Smooth muscle cell (in vitro differentiated cells): ENCODE data around the gene CAMTA1. TPM values are rescaled to one million over a fixed set of nuclear protein-coding genes. Genes with fewer than 3 reads are reported as not detected.

Experiments used
- DNase-seq: peaks from one replicate; lab custom pipeline; 2025; ENCODE audit not compliant: unreplicated experiment; lab: John Stamatoyannopoulos, UW
- H2AFZ ChIP-seq: fragments of 200-600 bp; sonication (generic); 2 replicates; pipeline ENCODE4 v1.6.0; 2016; ENCODE audit warnings: antibody characterized with exemption, low read depth, mild to moderate bottlenecking
- H3F3A ChIP-seq: fragments of 200-600 bp; sonication (generic); 2 replicates; pipeline ENCODE4 v1.6.0; 2017; ENCODE audit warnings: antibody characterized with exemption, low read depth
- H3K27ac ChIP-seq: fragments of 200-600 bp; sonication (generic); 2 replicates; pipeline ENCODE4 v1.5.1; 2016; ENCODE audit warnings: low read depth, mild to moderate bottlenecking
- H3K27me3 ChIP-seq: fragments of 200-600 bp; sonication (generic); 2 replicates; pipeline ENCODE4 v1.6.1; 2016; ENCODE audit warnings: low read depth, mild to moderate bottlenecking
- H3K36me3 ChIP-seq: fragments of 200-600 bp; sonication (generic); 2 replicates; pipeline ENCODE4 v1.5.1; 2016; ENCODE audit warnings: low read depth
- H3K4me1 ChIP-seq: fragments of 200-600 bp; sonication (generic); 2 replicates; pipeline ENCODE4 v1.5.1; 2016; ENCODE audit warnings: low read depth
- H3K4me2 ChIP-seq: fragments of 200-600 bp; sonication (generic); 2 replicates; pipeline ENCODE4 v1.6.0; 2016; ENCODE audit warnings: mild to moderate bottlenecking
- H3K4me3 ChIP-seq: fragments of 200-600 bp; sonication (generic); 2 replicates; pipeline ENCODE4 v1.5.1; 2016; ENCODE audit warnings: mild to moderate bottlenecking
- H3K79me2 ChIP-seq: fragments of 200-600 bp; sonication (generic); 2 replicates; pipeline ENCODE4 v1.6.0; 2016; ENCODE audit warnings: low read depth, mild to moderate bottlenecking
- H3K9ac ChIP-seq: fragments of 200-600 bp; sonication (generic); 2 replicates; pipeline ENCODE4 v1.6.0; 2016; ENCODE audit warnings: low read depth
- H3K9me3 ChIP-seq: fragments of 200-600 bp; sonication (generic); replicated peaks from 2 replicates; pipeline ENCODE4 v1.5.1; 2016; ENCODE audit warnings: low read depth
- H4K20me1 ChIP-seq: fragments of 200-600 bp; sonication (generic); 2 replicates; pipeline ENCODE4 v1.6.0; 2016; ENCODE audit warnings: low read depth
- CTCF ChIP-seq: fragments of 200-600 bp; sonication (generic); IDR thresholded peaks from 2 replicates; pipeline ENCODE4 v1.5.1; 2017; ENCODE audit warnings: borderline replicate concordance, mild to moderate bottlenecking, antibody characterized with exemption; ENCODE audit not compliant: insufficient read depth, poor library complexity, severe bottlenecking
- WGBS: methylation state at CpG from one replicate; pipeline ENCODE4 v1.1.7; 2016; ENCODE audit warnings: low lambda C conversion rate; 5-methylcytosine and 5-hydroxymethylcytosine counted together
- polyA plus RNA-seq: library from polyadenylated mRNA; unstranded; fragments of >200 nt; fragmentation: Nextera tagmentation; extraction: Ambion mirVana; gene quantifications from 2 replicates; pipeline ENCODE4 v1.2.1, GENCODE V29; 2016
- total RNA-seq: library from RNA; depleted of rRNA; stranded (reverse); fragments of >200 nt; gene quantifications from 2 replicates; pipeline ENCODE4 v1.2.3, GENCODE V29; 2014

CAMTA1 gene
- total and polyA plus RNA-seq, 2 experiments from 2014 or later, result 139 to 145 TPM

DNA sequence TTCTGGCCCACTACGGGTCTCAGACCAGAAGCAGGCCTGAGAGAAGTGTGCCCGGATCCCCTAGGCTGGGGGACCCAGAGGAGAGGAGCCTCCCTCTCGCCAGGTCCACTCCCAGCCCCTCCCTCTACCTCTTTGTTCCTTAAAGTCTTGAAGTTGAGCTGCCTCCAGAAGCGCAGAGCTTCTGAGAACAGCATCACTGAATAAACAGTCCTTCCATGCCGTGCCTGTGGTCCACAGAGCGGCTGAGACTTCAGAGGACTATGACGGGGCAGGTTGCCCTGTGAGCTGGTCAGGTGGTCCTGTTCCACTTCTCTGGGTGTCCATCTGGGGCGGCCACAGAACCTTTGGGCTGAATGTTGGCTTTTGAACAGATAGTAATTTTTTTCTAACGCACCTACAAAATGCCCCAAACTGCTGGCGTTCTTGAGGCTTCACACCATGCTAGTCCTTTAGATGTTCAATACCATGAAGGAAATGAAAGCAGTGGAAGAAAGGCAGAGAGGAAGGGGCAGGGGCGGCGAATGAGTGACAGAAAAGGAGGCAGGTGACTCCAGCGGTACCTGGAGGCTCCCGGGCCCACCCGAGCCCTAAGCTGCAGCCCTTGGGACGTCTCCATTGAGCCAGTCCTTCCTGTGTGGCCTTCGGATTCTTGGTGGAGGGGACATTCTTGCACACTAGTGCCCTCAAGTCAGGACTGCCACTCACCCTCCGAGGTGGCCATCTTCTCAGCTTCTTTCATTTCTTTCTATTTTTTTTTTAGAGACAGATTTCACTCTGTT, 746.5 kb downstream of the CAMTA1 start:
- Histone ChIP-seq H3K27me3 (no peaks in the 10 kb centered on the region), H3K27ac (no peak overlapping the region), H3F3A (no peaks in the 10 kb centered on the region), H4K20me1 (no peaks in the 10 kb centered on the region), H2AFZ (no peak overlapping the region), H3K4me1 (peaks cover 7% of the 10 kb centered on the region), H3K79me2 (no peaks in the 10 kb centered on the region), H3K36me3 (no peaks in the 10 kb centered on the region), H3K4me3 (no peak overlapping the region), H3K9me3 (no peaks in the 10 kb centered on the region), H3K9ac (no peak overlapping the region), H3K4me2 (no peak overlapping the region)
- no peak for DNase-seq
- TF ChIP-seq CTCF, result no peak
- WGBS, result 95% methylated on average over 18 of the region's 18 CpGs

DNA sequence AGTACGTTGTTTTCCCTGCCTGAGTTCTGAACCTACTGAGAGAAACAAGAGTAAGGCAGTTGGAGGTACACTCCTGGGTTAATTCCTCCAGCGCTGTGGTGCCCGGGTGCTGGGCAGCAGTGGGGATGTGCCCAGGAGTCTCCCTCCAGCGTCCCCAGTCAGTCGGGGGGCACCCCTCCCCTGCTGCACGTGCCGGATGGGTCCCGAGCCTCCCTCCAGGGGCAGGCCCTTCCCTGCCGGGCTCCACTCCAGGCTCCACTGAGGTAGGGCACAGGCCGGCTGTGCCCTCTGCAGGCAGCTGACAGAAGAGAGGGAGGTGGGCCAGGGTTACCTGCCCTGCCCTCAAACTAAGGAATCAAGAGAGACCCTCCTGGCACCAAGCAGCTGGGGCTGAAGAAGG, 747.8 kb downstream of the CAMTA1 start:
- peaks cover 7% of the 10 kb centered on the region for H3K4me1 ChIP-seq
- no peaks in the 10 kb centered on the region for H3K27me3 ChIP-seq
- no peaks in the 10 kb centered on the region for H3F3A ChIP-seq
- no peak overlapping the region for H3K27ac ChIP-seq
- H3K4me3 ChIP-seq, result no peak overlapping the region
- H3K4me2 ChIP-seq, result no peak overlapping the region
- TF ChIP-seq CTCF, result no peak
- no peaks in the 10 kb centered on the region for H3K9me3 ChIP-seq
- H2AFZ ChIP-seq, result no peak overlapping the region
- 92% methylated on average over 10 of the region's 10 CpGs for WGBS
- H4K20me1 ChIP-seq, result no peaks in the 10 kb centered on the region
- H3K36me3 ChIP-seq, result no peaks in the 10 kb centered on the region
- no peak for DNase-seq
- H3K79me2 ChIP-seq, result no peaks in the 10 kb centered on the region
- no peak overlapping the region for H3K9ac ChIP-seq

GRCh38 chr1:7534061-7534825, 749.0 kb downstream of the CAMTA1 start:
- Histone ChIP-seq H4K20me1 (no peaks in the 10 kb centered on the region), H3K4me1 (peaks cover 7% of the 10 kb centered on the region), H2AFZ (no peak overlapping the region), H3K4me2 (no peak overlapping the region), H3K27ac (no peak overlapping the region), H3K27me3 (no peaks in the 10 kb centered on the region), H3K79me2 (no peaks in the 10 kb centered on the region), H3F3A (no peaks in the 10 kb centered on the region), H3K4me3 (no peak overlapping the region), H3K9ac (no peak overlapping the region), H3K9me3 (no peaks in the 10 kb centered on the region), H3K36me3 (no peaks in the 10 kb centered on the region)
- no peak for TF ChIP-seq CTCF
- no peak for DNase-seq
- WGBS, result 83% methylated on average over 24 of the region's 24 CpGs
